HG03565 (cell line): ENCODE measurements around the gene MAP1B.

ENCODE experiments used
- ATAC-seq: cut with Tn5 transposase; IDR thresholded peaks from one replicate; pipeline ENCODE4 v1.9.1; 2021; ENCODE audit warnings: mild to moderate bottlenecking, moderate library complexity; ENCODE audit not compliant: unreplicated experiment

The MAP1B gene

GRCh38 chr5:72244862-72245371, 137.6 kb downstream of the MAP1B start:
- ATAC-seq: peak; percentile 66

- no peak for ATAC-seq
Observed at GRCh38 chr5:72245546-72245945, 138.3 kb downstream of the MAP1B start.

- no peak for ATAC-seq
Observed at GRCh38 chr5:72245951-72246532, 138.8 kb downstream of the MAP1B start.

- ATAC-seq: no peak
Observed at GRCh38 chr5:72246954-72247442, 139.7 kb downstream of the MAP1B start.

GRCh38 chr5:72248410-72248981, 141.2 kb downstream of the MAP1B start:
- no peak for ATAC-seq

- no peak for ATAC-seq
Observed at GRCh38 chr5:72251386-72251785, 144.1 kb downstream of the MAP1B start.

- ATAC-seq: no peak
Observed at GRCh38 chr5:72252008-72252407, 144.7 kb downstream of the MAP1B start.

GRCh38 chr5:72252574-72253155, 145.4 kb downstream of the MAP1B start:
- ATAC-seq: no peak

GRCh38 chr5:72255237-72255636, 148.0 kb downstream of the MAP1B start:
- no peak for ATAC-seq

GRCh38 chr5:72255670-72256069, 148.4 kb downstream of the MAP1B start:
- no peak for ATAC-seq

GRCh38 chr5:72256536-72256935, 149.3 kb downstream of the MAP1B start:
- no peak for ATAC-seq
